HG02623 (cell line): ENCODE results near the gene SSBP1.
"Not testable (repeated sequence)": the region's sequence is repeated elsewhere in the genome, so short reads cannot be mapped to it uniquely, and the experiment has no call there.

ENCODE experiments used
- ATAC-seq: cut with Tn5 transposase; IDR thresholded peaks from one replicate; pipeline ENCODE4 v1.9.1; 2021; ENCODE audit warnings: moderate library complexity; ENCODE audit not compliant: unreplicated experiment

The SSBP1 gene

GRCh38 chr7:141763797-141764196 lies 25.6 kb downstream of the SSBP1 start, which contains the start of gene TAS2R3:
TAS2R3 (plus strand) TSS chr7:141764097; CDS start chr7:141764159, 62 bp downstream.
- no peak for ATAC-seq

DNA sequence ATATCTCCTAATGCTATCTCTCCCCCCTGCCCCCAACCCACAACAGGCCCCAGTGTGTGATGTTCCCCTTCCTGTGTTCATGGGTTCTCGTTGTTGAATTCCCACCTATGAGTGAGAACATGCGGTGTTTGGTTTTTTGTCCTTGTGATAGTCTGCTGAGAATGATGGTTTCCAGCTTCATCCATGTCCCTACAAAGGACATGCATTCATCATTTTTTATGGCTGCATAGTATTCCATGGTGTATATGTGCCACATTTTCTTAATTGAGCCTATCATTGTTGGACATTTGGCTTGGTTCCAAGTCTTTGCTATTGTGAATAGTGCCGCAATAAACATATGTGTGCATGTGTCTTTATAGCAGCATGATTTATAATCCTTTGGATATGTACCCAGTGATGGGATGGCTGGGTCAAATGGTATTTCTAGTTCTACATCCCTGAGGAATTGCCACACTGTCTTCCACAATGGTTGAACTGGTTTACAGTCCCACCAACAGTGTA lies 32.0 kb downstream of the SSBP1 start:
- ATAC-seq, result not testable (repeated sequence)

DNA sequence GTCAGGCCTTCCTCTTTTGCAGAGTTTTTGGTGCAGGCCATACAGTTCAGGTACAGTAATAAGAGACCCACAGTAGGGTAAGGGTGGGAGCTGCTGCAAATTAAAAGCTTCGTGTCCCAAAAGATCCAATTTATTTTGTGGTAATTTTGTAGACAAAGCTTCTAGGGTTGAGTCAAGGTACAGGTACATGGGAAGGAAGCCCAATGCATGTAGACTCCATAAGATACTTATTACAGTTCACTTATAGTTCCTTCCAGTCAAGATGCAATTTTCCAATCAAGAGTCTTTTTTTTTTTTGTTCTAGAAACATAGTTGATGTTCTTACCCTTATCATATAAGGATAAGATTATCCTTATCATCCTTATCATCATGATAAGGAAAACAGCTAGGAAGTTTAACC lies 38.2 kb downstream of the SSBP1 start, which contains the start of gene TAS2R4:
Gene TAS2R4 (plus strand): TSS at position 301 of the 400 bp plus-strand sequence. CDS start 1,815 bp downstream, outside the sequence.
- ATAC-seq, result no peak

GRCh38 chr7:141785706-141786552 lies 47.8 kb downstream of the SSBP1 start:
- peak; percentile 68 for ATAC-seq

DNA sequence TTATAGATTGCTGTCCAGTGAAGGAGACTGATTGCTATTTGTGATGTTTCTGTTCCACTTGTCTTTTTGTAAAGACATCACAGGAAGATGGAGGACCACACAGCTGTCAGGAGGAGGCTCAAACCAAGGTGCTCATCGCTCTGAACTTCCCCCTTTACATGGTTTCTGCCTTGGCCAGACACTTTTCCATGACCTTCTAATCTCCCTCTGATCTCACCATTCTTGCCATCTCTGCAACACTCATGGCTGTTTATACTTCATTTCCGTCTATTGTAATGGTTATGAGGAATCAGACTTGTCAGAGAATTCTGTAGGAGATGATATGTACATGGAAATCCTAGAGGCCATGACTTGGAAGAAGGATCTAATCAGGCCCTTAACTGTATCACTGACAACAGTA lies 50.1 kb downstream of the SSBP1 start:
- no peak for ATAC-seq

GRCh38 chr7:141789917-141790316 lies 51.8 kb downstream of the SSBP1 start, which contains the start of gene TAS2R5:
TAS2R5 (plus strand) TSS chr7:141790217; CDS start chr7:141790362, 145 bp downstream.
- ATAC-seq, result no peak

DNA sequence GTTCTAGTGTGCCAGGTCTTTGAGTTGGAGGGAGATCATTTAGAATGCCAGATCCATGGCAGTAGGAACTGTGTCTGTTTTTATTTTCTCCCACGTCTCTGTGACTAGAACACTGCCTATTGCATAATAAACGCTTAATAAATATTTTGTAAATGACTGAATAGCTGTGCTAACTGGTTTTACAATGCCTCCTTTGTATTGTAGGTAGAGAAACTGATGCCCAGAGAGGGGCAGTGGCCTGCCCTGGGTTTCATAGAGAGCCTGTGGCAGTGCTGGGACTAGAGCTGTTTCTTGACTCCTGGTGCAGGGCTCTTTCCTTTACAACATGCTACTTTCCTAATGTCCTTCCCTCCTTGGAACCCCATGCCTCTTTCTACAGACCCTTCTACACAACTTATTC lies 54.4 kb downstream of the SSBP1 start:
- ATAC-seq, result no peak
